PC-9 (cell line): ENCODE measurements around the gene ZBTB48. TPM values are rescaled to one million over a fixed set of nuclear protein-coding genes. Genes with fewer than 3 reads are reported as not detected.

Experiments used
- BruUV-seq: library from RNA; stranded (reverse); fragments of 400-500 nt; replicated peaks from 2 replicates; lab custom pipeline; 2021; lab: Mats Ljungman, UMichigan
- CTCF ChIA-PET: fragments of 300-600 bp; sonication (Branson Sonifier 250); formaldehyde crosslinking; loops from one replicate; lab custom pipeline; 2022; ENCODE audit warnings: antibody characterized with exemption; lab: Charles Lee
- POLR2A ChIA-PET: fragments of 300-600 bp; sonication (Branson Sonifier 250); formaldehyde crosslinking; loops from one replicate; lab custom pipeline; 2022; ENCODE audit warnings: antibody characterized with exemption; ENCODE audit not compliant: unreplicated experiment; lab: Charles Lee
- DNase-seq, 2 experiments: peaks; one replicate each; pipeline versions ENCODE4 v3.0.0 to v3.0.0-alpha.2; 2015 to 2022; ENCODE audit warnings: mixed read lengths in 1 of 2
- H2AFZ ChIP-seq: fragments of 200-600 bp; sonication (generic); 2 replicates; pipeline ENCODE4 v1.8.1; 2017; ENCODE audit warnings: antibody characterized with exemption
- H3F3A ChIP-seq: fragments of 200-600 bp; sonication (generic); 2 replicates; pipeline ENCODE4 v1.8.1; 2017; ENCODE audit warnings: antibody characterized with exemption, mild to moderate bottlenecking, low read depth; ENCODE audit not compliant: insufficient read depth
- H3K27ac ChIP-seq: fragments of 200-600 bp; sonication (generic); 2 replicates; pipeline ENCODE4 v1.6.1; 2016; ENCODE audit warnings: mixed run types
- H3K27me3 ChIP-seq: fragments of 200-600 bp; sonication (generic); 2 replicates; pipeline ENCODE4 v1.6.1; 2016; ENCODE audit warnings: low read depth, mixed run types; ENCODE audit not compliant: insufficient read depth
- H3K36me3 ChIP-seq: fragments of 200-600 bp; sonication (generic); 2 replicates; pipeline ENCODE4 v1.6.1; 2016; ENCODE audit warnings: low read depth, mixed run types
- H3K4me1 ChIP-seq: fragments of 200-600 bp; sonication (generic); replicated peaks from 2 replicates; pipeline ENCODE4 v1.6.1; 2016; ENCODE audit warnings: mixed run types; ENCODE audit not compliant: insufficient read depth
- H3K4me2 ChIP-seq: fragments of 200-600 bp; sonication (generic); 2 replicates; pipeline ENCODE4 v1.6.1; 2017; ENCODE audit warnings: mixed run types
- H3K4me3 ChIP-seq: fragments of 200-600 bp; sonication (generic); 2 replicates; pipeline ENCODE4 v1.6.1; 2016; ENCODE audit warnings: mixed run types
- H3K79me2 ChIP-seq: fragments of 200-600 bp; sonication (generic); 2 replicates; pipeline ENCODE4 v1.6.1; 2017; ENCODE audit warnings: low read depth, mixed run types
- H3K9me2 ChIP-seq: fragments of 200-600 bp; sonication (generic); 2 replicates; pipeline ENCODE4 v1.8.1; 2017; ENCODE audit warnings: mild to moderate bottlenecking; ENCODE audit not compliant: insufficient read depth
- H3K9me3 ChIP-seq: fragments of 200-600 bp; sonication (generic); 2 replicates; pipeline ENCODE4 v1.8.1; 2016; ENCODE audit warnings: low read depth; ENCODE audit not compliant: insufficient read depth
- H4K20me1 ChIP-seq: fragments of 200-600 bp; sonication (generic); 2 replicates; pipeline ENCODE4 v1.8.1; 2017; ENCODE audit not compliant: insufficient read depth
- EZH2 ChIP-seq: fragments of 200-600 bp; sonication (generic); IDR thresholded peaks from 2 replicates; pipeline ENCODE4 v1.8.0; 2017; ENCODE audit warnings: antibody characterized with exemption, low read depth
- intact Hi-C: fragments of 100-400 bp; cut with micrococcal nuclease; formaldehyde crosslinking; loops from one replicate; pipeline ENCODE4 v1.10.0; 2022; ENCODE audit not compliant: unreplicated experiment
- total RNA-seq: library from RNA; stranded (reverse); gene quantifications from 2 replicates; pipeline ENCODE4 v1.2.3, GENCODE V29; 2021
- TF ChIP-seq, protein P1 (sequence below): fragments of 200-600 bp; sonication (generic); conservative IDR thresholded peaks from 2 replicates; pipeline ENCODE4 v1.6.1; 2017; ENCODE audit warnings: mixed run types, antibody characterized with exemption, mild to moderate bottlenecking, moderate library complexity

ZBTB48 gene
- total RNA-seq, 1 experiment from 2014 or later = 17.2 TPM

DNA sequence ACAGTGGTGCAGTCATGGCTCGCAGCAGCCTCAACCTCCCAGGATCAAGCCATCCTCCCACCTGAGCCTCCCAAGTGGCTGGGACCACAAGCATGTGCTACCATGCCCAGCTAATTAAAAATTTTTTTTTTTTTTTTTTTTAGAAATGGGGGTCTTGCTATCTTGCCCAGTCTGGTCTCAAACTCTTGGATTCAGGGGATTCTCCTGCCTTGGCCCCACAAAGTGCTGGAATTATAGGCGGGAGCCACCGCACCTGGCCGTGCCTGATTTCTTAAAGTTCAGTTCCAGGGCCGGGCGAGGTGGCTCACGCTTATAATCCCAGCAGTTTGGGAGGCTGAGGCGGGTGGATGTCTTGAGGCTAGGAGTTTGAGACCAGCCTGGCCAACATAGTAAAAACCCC, 51.3 kb downstream of the ZBTB48 start:
- intact Hi-C loops = no loop called here
- Histone ChIP-seq H3K79me2 (0 out of 2 replicates have a peak, but pooled peaks cover 9% of the 10 kb centered on the region), H3K9me2 (no peaks in the 10 kb centered on the region), H3K4me3 (no peak overlapping the region), H3K36me3 (no peaks in the 10 kb centered on the region), H3K4me2 (no peak overlapping the region), H4K20me1 (no peaks in the 10 kb centered on the region), H3K27ac (no peak overlapping the region), H2AFZ (no peak overlapping the region), H3K27me3 (no peaks in the 10 kb centered on the region), H3K9me3 (no peaks in the 10 kb centered on the region), H3F3A (no peaks in the 10 kb centered on the region), H3K4me1 (0 out of 2 replicates have a peak, but pooled peaks cover 4% of the 10 kb centered on the region)
- TF ChIP-seq, protein P1, sequence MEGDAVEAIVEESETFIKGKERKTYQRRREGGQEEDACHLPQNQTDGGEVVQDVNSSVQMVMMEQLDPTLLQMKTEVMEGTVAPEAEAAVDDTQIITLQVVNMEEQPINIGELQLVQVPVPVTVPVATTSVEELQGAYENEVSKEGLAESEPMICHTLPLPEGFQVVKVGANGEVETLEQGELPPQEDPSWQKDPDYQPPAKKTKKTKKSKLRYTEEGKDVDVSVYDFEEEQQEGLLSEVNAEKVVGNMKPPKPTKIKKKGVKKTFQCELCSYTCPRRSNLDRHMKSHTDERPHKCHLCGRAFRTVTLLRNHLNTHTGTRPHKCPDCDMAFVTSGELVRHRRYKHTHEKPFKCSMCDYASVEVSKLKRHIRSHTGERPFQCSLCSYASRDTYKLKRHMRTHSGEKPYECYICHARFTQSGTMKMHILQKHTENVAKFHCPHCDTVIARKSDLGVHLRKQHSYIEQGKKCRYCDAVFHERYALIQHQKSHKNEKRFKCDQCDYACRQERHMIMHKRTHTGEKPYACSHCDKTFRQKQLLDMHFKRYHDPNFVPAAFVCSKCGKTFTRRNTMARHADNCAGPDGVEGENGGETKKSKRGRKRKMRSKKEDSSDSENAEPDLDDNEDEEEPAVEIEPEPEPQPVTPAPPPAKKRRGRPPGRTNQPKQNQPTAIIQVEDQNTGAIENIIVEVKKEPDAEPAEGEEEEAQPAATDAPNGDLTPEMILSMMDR = no peak
- TF ChIP-seq EZH2 = no peak
- ChIA-PET POLR2A (no interaction called here), CTCF (no interaction called here)
- BruUV-seq = no TSS peak
- DNase-seq = no peak

DNA sequence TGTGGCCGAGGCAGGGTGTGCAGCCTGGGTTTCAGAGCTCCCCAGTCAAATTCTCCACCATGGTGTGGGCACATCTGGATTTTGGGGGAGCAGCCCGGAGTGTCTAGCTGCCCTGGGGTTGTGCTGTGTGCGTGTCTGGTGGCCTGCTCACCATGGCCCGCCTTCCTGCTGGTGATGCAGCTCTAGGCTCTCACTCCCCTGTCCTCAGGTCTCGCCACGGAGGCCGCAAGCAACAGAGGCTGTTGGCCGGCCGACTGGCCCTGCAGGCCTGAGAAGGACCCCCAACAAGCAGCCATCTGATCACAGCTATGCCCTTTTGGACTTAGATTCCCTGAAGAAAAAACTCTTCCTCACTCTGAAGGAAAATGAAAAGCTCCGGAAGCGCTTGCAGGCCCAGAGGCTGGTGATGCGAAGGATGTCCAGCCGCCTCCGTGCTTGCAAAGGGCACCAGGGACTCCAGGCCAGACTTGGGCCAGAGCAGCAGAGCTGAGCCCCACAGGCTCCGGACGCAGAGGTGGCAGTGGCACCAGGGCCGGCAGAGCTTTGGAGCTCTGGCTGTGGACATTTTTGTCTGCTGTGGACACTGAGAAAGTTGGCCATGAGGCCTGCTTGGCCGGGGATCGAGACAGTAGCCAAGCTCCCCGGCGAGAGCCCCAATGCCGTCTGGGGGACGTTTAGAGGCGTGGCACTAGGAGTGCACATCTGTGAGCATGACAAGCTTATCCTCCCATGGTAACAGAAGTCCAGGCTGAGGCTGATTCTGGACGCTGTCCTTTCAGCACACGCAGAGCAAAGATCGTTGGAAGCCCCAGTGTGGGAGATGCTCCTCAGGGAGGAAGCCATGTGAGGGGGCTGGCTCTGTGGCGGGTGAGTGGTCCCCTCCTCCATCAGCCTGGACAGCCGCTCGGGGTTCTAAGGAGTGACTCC, 53.1 kb downstream of the ZBTB48 start:
- Histone ChIP-seq H4K20me1 (no peaks in the 10 kb centered on the region), H3K27me3 (no peaks in the 10 kb centered on the region), H3K9me3 (no peaks in the 10 kb centered on the region), H3K36me3 (no peaks in the 10 kb centered on the region), H2AFZ (no peak overlapping the region), H3K9me2 (no peaks in the 10 kb centered on the region), H3F3A (no peaks in the 10 kb centered on the region), H3K27ac (no peak overlapping the region), H3K4me3 (no peak overlapping the region), H3K79me2 (no peaks in the 10 kb centered on the region), H3K4me2 (no peak overlapping the region), H3K4me1 (no peaks in the 10 kb centered on the region)
- no peak for DNase-seq
- intact Hi-C loops = no loop called here
- POLR2A ChIA-PET = no interaction called here
- TF ChIP-seq, protein P1 = no peak
- no peak for TF ChIP-seq EZH2
- CTCF ChIA-PET = no interaction called here
- BruUV-seq = no TSS peak

DNA sequence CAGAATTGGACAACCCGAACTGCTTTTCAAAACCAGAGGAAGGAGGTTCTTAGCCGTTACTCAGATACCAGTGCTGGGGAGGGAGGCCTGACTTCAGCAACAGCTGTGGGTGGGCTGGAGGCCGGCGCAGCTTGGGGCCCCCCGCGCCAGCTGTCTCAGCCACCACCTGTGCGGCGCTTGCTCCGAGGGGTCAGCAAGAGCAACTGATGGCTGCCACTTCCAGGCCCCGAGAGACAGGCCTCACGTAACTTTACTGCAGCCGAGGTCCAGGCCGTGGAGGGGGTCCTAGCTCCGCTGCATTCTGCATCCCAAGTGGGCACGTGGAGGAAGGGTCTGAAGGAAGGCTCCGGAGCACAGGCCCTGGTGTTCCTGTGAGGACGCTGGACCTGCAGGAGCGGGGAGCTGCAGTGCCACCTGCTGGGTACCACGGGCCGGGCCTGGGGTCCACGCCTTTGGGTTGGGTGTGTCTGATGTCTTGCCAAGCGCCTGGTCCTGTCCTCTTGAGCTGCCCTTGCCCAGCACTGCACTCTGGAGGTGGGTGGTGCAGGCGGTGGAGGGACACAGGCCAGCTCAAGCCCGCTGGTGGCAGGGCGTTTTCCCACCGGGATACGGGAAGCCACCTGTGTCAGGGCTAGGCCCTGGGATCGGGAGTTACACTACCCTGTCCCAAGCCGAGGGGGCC, 54.7 kb downstream of the ZBTB48 start:
- POLR2A ChIA-PET = interaction anchor here (0.7 kb wide), 1 partner anchor 163 kb away, joined by 3 read pairs; no protein-coding TSS in a partner anchor
- TF ChIP-seq, protein P1 = peak; percentile 45; the same call in 1 of the 2 replicates
- no peak for TF ChIP-seq EZH2
- peak in 1 of 2 experiments; percentile 50 for DNase-seq

More for the DNA sequence above, 54.7 kb downstream of the ZBTB48 start:
- H3K4me1 ChIP-seq = no peaks in the 10 kb centered on the region
- no peaks in the 10 kb centered on the region for H3K27me3 ChIP-seq
- CTCF ChIA-PET = no interaction called here
- no peak overlapping the region for H3K4me3 ChIP-seq
- H2AFZ ChIP-seq = no peak overlapping the region
- no peaks in the 10 kb centered on the region for H3F3A ChIP-seq
- no peaks in the 10 kb centered on the region for H3K9me2 ChIP-seq
- no TSS peak for BruUV-seq
- H3K27ac ChIP-seq = no peak overlapping the region
- no peaks in the 10 kb centered on the region for H3K79me2 ChIP-seq
- H4K20me1 ChIP-seq = no peaks in the 10 kb centered on the region
- intact Hi-C loops = no loop called here
- no peaks in the 10 kb centered on the region for H3K36me3 ChIP-seq
- no peak overlapping the region for H3K4me2 ChIP-seq
- no peaks in the 10 kb centered on the region for H3K9me3 ChIP-seq
